ENCODE results near the gene RAB10.

GRCh38 chr2:26165403-26165802, 131.5 kb downstream of the RAB10 start:
- TF ChIP-seq, protein P1, sequence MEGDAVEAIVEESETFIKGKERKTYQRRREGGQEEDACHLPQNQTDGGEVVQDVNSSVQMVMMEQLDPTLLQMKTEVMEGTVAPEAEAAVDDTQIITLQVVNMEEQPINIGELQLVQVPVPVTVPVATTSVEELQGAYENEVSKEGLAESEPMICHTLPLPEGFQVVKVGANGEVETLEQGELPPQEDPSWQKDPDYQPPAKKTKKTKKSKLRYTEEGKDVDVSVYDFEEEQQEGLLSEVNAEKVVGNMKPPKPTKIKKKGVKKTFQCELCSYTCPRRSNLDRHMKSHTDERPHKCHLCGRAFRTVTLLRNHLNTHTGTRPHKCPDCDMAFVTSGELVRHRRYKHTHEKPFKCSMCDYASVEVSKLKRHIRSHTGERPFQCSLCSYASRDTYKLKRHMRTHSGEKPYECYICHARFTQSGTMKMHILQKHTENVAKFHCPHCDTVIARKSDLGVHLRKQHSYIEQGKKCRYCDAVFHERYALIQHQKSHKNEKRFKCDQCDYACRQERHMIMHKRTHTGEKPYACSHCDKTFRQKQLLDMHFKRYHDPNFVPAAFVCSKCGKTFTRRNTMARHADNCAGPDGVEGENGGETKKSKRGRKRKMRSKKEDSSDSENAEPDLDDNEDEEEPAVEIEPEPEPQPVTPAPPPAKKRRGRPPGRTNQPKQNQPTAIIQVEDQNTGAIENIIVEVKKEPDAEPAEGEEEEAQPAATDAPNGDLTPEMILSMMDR (IDR thresholded peaks at IDR 0.05), result no peak
- no peak for TF ChIP-seq POLR2A (IDR thresholded peaks at IDR 0.05)
